ENCODE data around the gene L2HGDH.
"Not testable (repeated sequence)": the region's sequence is repeated elsewhere in the genome, so short reads cannot be mapped to it uniquely, and the experiment has no call there.

The L2HGDH gene

DNA sequence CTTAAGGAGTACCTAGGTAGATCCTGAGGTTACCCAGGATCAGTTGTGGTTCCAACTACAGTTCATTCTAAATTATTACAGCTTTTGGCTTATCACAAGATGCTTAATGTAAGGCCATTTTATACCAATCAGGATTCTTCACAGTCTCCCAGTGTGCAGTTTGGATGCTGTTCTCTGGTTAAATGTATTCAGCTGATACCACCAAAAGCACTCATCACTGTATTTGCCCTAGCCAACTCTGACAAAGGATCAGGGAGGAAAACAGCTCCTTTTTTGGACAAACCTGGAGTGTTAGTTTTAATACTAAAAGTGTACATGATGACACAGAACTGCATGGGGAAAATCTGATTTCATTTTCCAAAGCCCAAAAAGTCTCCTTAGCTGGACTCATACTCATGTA, 19.6 kb upstream of the L2HGDH start:
- DNase-seq (ENCODE audit: insufficient read length, low spot score) (no peak), FAIRE-seq (no peak)

DNA sequence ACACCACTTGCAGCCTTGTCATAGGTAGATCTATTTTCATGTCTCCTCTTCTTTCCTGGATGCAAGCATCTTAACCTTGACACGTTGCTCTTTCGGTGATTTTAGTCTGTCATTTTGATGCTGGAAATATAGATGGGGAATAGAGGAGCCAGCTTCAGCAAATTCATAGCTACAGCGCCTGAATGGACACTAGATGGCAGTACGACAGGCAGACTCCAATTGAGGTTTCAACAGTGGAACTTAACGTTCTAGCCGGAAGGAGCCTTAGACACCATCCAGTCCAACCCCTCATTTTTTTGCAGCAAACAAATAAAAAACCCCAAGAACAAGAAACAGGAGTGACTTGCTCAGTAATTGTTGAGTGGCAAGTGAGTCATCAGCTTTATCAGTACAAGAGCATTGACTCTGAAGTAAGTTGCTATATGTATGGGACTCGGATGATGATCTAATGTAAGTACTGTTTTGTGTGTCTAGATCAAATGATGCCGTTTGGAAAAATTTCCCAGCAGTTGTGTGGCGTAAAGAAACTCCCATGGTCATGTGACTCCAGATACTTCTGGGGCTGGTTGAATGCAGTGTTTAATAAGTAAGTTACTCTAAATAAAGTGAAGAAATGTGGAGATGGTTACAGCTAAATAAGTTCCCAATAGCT, 9.1 kb upstream of the L2HGDH start:
- FAIRE-seq (peak; percentile 66), DNase-seq (ENCODE audit: insufficient read length, low spot score) (no peak)
- TF ChIP-seq, protein P1, sequence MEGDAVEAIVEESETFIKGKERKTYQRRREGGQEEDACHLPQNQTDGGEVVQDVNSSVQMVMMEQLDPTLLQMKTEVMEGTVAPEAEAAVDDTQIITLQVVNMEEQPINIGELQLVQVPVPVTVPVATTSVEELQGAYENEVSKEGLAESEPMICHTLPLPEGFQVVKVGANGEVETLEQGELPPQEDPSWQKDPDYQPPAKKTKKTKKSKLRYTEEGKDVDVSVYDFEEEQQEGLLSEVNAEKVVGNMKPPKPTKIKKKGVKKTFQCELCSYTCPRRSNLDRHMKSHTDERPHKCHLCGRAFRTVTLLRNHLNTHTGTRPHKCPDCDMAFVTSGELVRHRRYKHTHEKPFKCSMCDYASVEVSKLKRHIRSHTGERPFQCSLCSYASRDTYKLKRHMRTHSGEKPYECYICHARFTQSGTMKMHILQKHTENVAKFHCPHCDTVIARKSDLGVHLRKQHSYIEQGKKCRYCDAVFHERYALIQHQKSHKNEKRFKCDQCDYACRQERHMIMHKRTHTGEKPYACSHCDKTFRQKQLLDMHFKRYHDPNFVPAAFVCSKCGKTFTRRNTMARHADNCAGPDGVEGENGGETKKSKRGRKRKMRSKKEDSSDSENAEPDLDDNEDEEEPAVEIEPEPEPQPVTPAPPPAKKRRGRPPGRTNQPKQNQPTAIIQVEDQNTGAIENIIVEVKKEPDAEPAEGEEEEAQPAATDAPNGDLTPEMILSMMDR (IDR thresholded peaks at IDR 0.05; ENCODE audit: insufficient read depth, missing control alignments) = peak; percentile 96

More for the DNA sequence above, 19.6 kb upstream of the L2HGDH start:
- TF ChIP-seq, protein P1 (IDR thresholded peaks at IDR 0.05; ENCODE audit: insufficient read depth, missing control alignments) = no peak

DNA sequence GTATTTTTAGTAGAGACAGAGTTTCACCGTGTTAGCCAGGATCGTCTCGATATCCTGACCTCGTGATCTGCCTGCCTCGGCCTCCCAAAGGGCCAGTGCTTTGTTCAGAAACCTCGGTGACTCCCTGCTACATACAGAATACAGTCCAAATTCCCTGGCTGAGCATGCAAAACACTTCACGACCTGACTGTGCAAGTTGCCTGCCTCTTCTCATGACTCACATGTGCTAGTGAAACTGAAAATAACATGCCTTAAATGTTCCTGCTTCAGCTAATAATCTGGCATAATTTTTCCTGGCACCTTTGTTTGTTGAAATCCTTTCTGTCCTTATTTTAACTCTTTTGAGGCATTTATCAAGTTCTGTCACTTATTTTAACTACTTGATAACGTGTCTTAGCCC, 8.3 kb upstream of the L2HGDH start:
- DNase-seq (ENCODE audit: insufficient read length, low spot score) = no peak
- TF ChIP-seq, protein P1 (IDR thresholded peaks at IDR 0.05; ENCODE audit: insufficient read depth, missing control alignments) = no peak
- FAIRE-seq = no peak

DNA sequence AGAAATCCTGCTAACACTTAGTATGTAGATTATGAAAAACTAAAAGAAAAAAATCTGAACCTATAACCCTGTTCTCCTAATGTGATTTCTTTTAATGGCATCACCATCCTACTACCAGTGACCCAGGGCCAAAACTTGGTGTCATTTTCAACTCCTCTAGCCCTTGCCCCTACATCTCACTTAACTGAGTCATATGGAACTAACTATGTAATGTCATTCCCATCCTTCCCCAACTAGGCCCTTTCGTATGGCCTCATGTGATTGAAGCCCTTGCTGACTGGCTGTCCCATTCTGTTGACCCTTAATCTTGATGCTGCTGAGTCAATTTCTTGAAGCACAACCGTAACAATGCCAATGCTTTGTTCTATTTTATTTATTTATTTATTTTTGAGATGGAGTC, 7.7 kb upstream of the L2HGDH start:
- DNase-seq (ENCODE audit: insufficient read length, low spot score) (no peak), FAIRE-seq (no peak)
- TF ChIP-seq, protein P1 (IDR thresholded peaks at IDR 0.05; ENCODE audit: insufficient read depth, missing control alignments) = no peak

DNA sequence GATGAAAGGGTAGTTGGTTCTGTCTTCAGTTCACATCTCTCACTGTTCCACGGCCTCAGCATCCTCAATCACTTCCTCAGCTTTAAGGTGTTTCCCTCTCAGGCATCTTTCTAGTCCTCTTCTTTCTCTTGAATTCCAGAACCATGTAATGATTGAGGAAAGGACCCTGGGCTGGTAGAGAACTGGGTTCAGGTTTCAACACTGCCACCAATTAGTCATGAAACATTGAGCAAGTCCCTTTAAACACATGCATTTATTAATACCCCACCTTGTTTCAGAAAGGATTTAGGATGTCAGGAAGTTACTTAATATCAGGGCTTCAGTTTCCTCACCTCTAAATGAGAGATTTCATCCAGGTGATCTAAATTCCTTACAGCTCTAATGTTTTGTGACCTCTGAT, 7.3 kb upstream of the L2HGDH start:
- DNase-seq (ENCODE audit: insufficient read length, low spot score) = no peak
- TF ChIP-seq, protein P1 (IDR thresholded peaks at IDR 0.05; ENCODE audit: insufficient read depth, missing control alignments) = no peak
- FAIRE-seq = no peak

DNA sequence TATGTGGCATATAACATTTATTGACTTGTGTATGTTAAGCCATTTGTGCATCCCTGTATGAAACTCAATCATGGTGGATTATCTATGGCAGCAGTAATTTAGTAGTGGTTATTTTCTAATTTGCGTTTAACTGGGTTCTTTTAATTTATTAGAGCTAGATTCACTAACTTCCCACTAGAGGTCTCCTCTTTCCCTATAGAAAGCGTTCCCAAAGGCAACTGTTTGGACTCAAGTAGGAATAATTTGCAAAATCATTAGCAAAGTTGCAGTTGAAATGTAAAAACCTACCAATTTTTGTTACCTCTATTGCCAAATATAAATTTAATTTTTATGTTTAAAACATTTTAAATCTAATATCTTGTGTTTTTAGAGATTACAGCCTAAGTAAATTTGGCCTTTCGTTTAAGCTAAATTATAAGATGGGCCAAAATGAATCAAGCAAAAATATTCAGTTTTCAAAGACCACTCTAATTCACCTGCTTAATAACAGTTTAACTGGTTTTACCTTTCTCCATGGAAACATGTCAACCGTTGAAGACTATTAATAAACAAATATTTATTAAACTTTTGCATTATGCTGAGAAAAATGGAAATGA, 6.1 kb upstream of the L2HGDH start:
- no peak for FAIRE-seq
- no peak for DNase-seq (ENCODE audit: insufficient read length, low spot score)
- TF ChIP-seq, protein P1 (IDR thresholded peaks at IDR 0.05; ENCODE audit: insufficient read depth, missing control alignments) = peak; percentile 63

DNA sequence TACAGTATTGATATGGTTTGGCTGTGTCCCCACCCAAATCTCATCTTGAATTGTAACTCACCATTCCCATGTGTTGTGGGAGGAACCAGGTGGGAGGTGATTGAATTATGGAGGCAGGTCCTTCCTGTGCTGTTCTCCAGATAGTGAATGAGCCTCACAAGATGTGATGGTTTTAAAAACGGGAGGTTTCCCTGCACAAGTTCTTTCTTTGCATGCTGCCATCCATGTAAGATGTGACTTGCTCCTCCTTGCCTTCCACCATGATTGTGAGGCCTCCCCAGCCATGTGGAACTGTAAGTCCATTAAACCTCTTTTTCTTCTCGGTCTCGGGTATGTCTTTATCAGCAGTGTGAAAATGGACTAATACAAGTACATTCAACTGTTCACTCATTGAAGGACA, 2.1 kb upstream of the L2HGDH start:
- FAIRE-seq; DNase-seq (ENCODE audit: insufficient read length, low spot score): not testable (repeated sequence)
